Activated CD4-positive, alpha-beta T cell treated with anti-CD3 and anti-CD28 coated beads, Interleukin-2, amount 10 ng/mL, durations not matched to agents 7 days and 5 days (primary cell): ENCODE measurements around the gene TEX264. TPM values are rescaled to one million over a fixed set of nuclear protein-coding genes. Genes with fewer than 3 reads are reported as not detected.
"Not testable (repeated sequence)": the region's sequence is repeated elsewhere in the genome, so short reads cannot be mapped to it uniquely, and the experiment has no call there.

Source experiments
- CTCF ChIA-PET: fragments of 350-600 bp; sonication (Branson Sonifier 250); formaldehyde crosslinking; loops from one replicate; lab custom pipeline; 2021; ENCODE audit warnings: antibody characterized with exemption; lab: Charles Lee
- POLR2A ChIA-PET: fragments of 350-600 bp; sonication (Branson Sonifier 250); formaldehyde crosslinking; loops from one replicate; lab custom pipeline; 2021; ENCODE audit warnings: antibody characterized with exemption; lab: Charles Lee
- DNase-seq: peaks from one replicate; pipeline ENCODE4 v3.0.0-alpha.2; 2020
- H3K27ac Mint-ChIP-seq: one replicate; pipeline ENCODE4 v1.8.0; 2021; ENCODE audit warnings: mild to moderate bottlenecking, moderate library complexity, mixed read lengths
- H3K27me3 Mint-ChIP-seq: one replicate; pipeline ENCODE4 v1.8.0; 2021; ENCODE audit warnings: mixed read lengths
- H3K36me3 Mint-ChIP-seq: one replicate; pipeline ENCODE4 v1.8.0; 2021; ENCODE audit warnings: low read depth, mixed read lengths
- H3K4me1 Mint-ChIP-seq: one replicate; pipeline ENCODE4 v1.8.0; 2021; ENCODE audit warnings: mixed read lengths
- H3K4me3 Mint-ChIP-seq: one replicate; pipeline ENCODE4 v1.8.0; 2021; ENCODE audit warnings: mild to moderate bottlenecking, moderate library complexity, mixed read lengths
- H3K9me3 Mint-ChIP-seq: one replicate; pipeline ENCODE4 v1.8.0; 2021; ENCODE audit warnings: mixed read lengths
- total RNA-seq, 2 experiments: library from RNA; stranded (reverse); gene quantifications; one replicate each; pipeline ENCODE4 v1.2.3, GENCODE V29; 2021

TEX264 gene, protein sequence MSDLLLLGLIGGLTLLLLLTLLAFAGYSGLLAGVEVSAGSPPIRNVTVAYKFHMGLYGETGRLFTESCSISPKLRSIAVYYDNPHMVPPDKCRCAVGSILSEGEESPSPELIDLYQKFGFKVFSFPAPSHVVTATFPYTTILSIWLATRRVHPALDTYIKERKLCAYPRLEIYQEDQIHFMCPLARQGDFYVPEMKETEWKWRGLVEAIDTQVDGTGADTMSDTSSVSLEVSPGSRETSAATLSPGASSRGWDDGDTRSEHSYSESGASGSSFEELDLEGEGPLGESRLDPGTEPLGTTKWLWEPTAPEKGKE
- 10 to 100 TPM; 75.2 to 81.4 TPM for total RNA-seq

DNA sequence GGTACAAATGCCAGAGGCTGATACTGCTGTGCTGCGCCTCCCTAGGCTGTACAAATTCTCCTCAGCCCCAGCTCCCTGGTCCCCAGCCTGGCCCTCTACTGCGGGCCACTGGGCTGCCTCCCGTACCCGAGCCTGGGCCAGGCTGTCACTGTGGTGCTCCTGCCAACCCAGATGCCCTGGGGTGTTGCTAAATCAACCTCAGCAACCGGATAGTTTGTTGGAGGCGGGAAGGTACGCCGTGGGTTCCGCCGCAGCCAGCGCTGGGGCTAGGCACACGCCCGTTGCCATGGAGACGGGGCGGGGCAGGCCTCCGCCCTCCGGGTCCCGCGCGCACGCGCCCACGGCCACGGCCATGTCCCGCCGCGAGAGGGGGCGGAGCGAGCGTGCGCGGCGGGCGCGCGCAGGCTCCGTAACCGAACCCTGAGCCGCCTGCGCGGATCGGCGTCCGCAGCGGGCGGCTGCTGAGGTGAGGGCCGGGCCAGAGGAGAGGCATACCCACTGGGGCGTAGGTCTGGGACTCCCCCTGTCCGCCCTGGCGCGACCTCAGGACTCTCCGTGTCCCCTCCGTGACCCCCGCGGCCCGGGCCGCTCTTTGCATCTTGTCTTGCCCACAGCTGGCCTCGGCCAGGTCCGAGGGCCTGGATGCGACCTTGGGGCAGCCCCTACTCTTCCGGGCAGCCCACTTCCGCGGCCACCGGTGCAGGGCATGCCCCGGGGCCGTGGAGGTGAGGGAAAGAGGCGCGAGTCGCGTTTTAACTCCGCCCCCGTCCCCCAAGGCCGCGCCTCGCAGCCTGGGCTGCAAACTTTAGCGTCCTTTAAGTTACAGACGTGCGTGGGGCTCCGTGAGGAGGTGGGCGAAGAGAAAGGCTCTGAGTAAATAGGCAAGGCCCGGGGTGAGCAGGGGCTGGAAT, at the start of gene TEX264:
Gene TEX264, plus strand, starts transcription at position 430 of the 911 bp plus-strand sequence. CDS start 3,053 bp downstream, outside the sequence.
- peak within 1 kb of the TSS; percentile 80 for H3K4me3 Mint-ChIP-seq
- H3K27me3 Mint-ChIP-seq, result no peaks in the 10 kb centered on the region
- H3K36me3 Mint-ChIP-seq, result peaks cover 25% of the 10 kb centered on the region
- peaks cover 69% of the 10 kb centered on the region for H3K4me1 Mint-ChIP-seq
- ChIA-PET CTCF (interaction anchor here (0.9 to 7.8 kb wide), 8 partner anchors 11 to 236 kb away, joined by 3 to 144 read pairs (median 4); partner anchors contain the start of gene DCAF1), POLR2A (interaction anchor here (0.7 to 2.4 kb wide), 4 partner anchors 10 to 171 kb away, joined by 3 to 8 read pairs (median 5); partner anchors contain the start of gene DCAF1)
- DNase-seq, result peak; percentile 95
- H3K27ac Mint-ChIP-seq, result peak within 1 kb of the TSS; percentile 87
- H3K9me3 Mint-ChIP-seq, result no peaks in the 10 kb centered on the region

DNA sequence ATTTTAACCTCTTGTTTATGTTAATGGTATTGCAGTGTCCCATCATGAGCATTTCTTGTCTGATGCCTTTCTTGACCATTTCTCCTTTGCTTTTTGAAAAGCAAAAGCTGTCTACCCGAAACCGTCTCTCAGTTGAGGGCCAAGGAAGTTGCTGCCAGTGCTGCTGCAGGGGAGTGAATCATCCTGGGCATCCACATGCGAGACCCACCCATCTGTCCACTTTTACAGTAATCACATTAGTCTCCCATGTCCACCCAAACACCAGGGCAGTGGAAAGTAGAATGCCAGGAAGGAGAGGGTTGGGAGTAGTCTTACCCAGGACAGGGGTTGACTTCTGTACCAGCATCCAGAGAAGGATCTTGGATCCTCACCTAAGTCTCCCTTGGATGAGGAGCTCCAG, 48.6 kb upstream of the TEX264 start:
- Mint-ChIP-seq H3K4me3 (no peak overlapping the region), H3K27me3 (no peaks in the 10 kb centered on the region), H3K36me3 (peaks cover under 1% of the 10 kb centered on the region), H3K4me1 (no peaks in the 10 kb centered on the region), H3K27ac (no peak overlapping the region), H3K9me3 (no peaks in the 10 kb centered on the region)
- POLR2A ChIA-PET, result no interaction called here
- DNase-seq, result no peak
- CTCF ChIA-PET, result interaction anchor here (1.0 kb wide), 1 partner anchor 47 kb away, joined by 3 read pairs; no protein-coding TSS in a partner anchor

DNA sequence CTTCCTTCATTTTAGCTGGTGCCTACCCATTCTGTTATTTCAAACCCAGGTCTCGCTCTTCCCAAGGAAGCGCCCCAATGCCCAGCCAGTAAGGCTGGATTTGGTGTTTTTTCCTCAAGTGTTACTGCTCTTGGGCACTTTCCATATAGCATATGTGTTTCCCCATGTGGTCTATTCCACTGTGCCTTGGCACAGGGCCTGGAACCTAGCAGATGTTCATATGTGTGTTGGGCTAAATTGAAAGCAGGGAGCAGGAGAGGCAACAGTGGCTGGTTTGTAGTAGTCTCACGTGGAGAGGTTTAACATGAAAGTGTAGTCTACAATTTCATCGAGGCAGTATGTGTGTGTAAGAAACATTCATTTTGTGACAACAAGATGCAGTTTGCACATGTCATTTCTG, 48.2 kb upstream of the TEX264 start:
- no peak for DNase-seq
- Mint-ChIP-seq H3K4me3 (no peak overlapping the region), H3K9me3 (no peaks in the 10 kb centered on the region), H3K36me3 (peaks cover 4% of the 10 kb centered on the region), H3K27ac (no peak overlapping the region), H3K27me3 (no peaks in the 10 kb centered on the region), H3K4me1 (no peaks in the 10 kb centered on the region)
- ChIA-PET CTCF (interaction anchor here (1.0 kb wide), 1 partner anchor 47 kb away, joined by 3 read pairs; no protein-coding TSS in a partner anchor), POLR2A (no interaction called here)

DNA sequence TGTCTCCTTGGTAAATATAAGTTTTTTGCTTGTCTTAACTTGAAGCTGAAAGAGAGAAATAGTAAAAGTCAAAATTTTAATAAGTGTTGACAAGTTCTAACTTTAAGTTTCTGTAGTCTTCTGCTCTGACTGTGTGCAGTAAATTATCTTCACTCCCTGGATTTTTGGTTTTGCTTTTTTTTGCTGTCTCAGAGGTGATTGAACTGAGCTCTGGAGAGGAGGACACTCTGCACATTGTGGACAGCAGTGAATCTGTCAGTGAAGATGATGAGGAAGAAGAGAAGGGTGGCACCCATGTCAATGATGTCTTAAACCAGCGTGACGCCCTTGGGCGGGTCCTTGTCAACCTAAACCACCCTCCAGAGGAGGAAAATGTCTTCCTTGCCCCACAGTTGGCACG, 40.5 kb upstream of the TEX264 start:
- Mint-ChIP-seq H3K27ac (no peak overlapping the region), H3K27me3 (no peaks in the 10 kb centered on the region), H3K4me3 (no peak overlapping the region), H3K9me3 (no peaks in the 10 kb centered on the region), H3K36me3 (peaks cover 41% of the 10 kb centered on the region), H3K4me1 (no peaks in the 10 kb centered on the region)
- CTCF ChIA-PET, result interaction anchor here (0.5 to 1.5 kb wide), 4 partner anchors 19 to 1486 kb away, joined by 3 to 5 read pairs (median 4); no protein-coding TSS in a partner anchor
- POLR2A ChIA-PET, result no interaction called here
- DNase-seq, result no peak

DNA sequence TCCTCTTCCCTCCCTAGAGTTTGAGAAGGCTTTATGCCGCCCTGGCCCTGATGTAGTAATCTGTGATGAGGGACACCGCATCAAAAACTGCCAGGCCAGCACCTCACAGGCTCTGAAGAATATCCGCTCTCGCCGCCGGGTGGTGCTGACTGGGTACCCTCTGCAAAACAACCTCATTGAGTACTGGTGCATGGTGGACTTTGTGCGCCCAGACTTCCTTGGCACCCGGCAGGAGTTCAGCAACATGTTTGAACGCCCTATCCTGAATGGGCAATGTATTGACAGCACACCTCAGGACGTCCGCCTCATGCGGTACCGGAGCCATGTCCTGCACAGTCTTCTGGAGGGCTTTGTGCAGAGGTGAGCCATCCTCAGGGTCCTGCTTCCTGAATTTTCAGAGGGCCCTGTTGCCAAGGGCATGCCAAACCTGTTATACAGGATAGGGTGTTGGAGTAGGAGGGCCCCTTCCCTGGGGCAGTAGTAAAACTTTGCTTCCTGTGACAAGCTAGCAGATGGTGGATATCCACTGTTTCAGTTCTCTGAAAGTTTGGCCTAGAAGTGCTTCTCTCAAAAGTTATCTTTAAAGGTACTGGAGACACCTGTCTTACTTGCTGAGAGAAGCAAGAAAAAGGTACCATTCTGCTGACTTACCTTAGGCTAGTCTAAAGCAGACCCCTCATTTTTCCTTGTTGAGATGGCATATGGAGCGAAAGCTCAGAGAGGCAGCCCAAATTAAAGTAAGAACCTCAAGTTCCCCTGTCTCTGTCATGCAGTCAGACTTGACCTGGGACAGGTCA, 33.7 kb upstream of the TEX264 start:
- H3K9me3 Mint-ChIP-seq, result no peaks in the 10 kb centered on the region
- peaks cover 1% of the 10 kb centered on the region for H3K4me1 Mint-ChIP-seq
- no peak for DNase-seq
- no peak overlapping the region for H3K4me3 Mint-ChIP-seq
- ChIA-PET CTCF (no interaction called here), POLR2A (no interaction called here)
- no peaks in the 10 kb centered on the region for H3K27me3 Mint-ChIP-seq
- no peak overlapping the region for H3K27ac Mint-ChIP-seq
- peaks cover 43% of the 10 kb centered on the region for H3K36me3 Mint-ChIP-seq

DNA sequence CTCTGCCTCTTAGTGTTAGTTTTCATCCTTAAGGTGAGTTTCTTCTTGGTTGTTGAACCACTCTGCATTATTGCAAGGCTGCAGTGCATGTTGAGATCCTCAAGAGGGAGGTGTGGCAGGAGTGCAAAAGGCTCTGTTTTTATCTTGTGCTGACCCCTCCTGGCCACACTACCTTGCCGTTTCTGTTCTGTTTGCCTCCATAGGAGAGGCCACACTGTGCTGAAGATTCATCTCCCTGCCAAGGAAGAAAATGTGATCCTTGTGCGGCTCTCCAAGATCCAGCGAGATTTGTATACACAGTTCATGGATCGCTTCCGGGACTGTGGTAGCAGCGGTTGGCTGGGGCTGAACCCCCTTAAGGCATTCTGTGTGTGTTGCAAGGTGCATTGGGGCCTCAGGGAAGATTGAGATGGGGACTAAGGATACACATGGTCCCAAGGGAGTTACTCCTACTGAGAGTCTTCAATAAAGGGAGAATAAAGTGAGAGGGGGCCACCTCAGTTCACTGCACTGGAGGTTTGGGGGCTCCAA, 33.0 kb upstream of the TEX264 start:
- H3K9me3 Mint-ChIP-seq, result no peaks in the 10 kb centered on the region
- no peak overlapping the region for H3K4me3 Mint-ChIP-seq
- peaks cover 3% of the 10 kb centered on the region for H3K4me1 Mint-ChIP-seq
- CTCF ChIA-PET, result interaction anchor here (1.0 kb wide), 1 partner anchor 44 kb away, joined by 3 read pairs; no protein-coding TSS in a partner anchor
- H3K27me3 Mint-ChIP-seq, result no peaks in the 10 kb centered on the region
- POLR2A ChIA-PET, result no interaction called here
- peaks cover 46% of the 10 kb centered on the region for H3K36me3 Mint-ChIP-seq
- H3K27ac Mint-ChIP-seq, result no peak overlapping the region
- peak; percentile 56 for DNase-seq

DNA sequence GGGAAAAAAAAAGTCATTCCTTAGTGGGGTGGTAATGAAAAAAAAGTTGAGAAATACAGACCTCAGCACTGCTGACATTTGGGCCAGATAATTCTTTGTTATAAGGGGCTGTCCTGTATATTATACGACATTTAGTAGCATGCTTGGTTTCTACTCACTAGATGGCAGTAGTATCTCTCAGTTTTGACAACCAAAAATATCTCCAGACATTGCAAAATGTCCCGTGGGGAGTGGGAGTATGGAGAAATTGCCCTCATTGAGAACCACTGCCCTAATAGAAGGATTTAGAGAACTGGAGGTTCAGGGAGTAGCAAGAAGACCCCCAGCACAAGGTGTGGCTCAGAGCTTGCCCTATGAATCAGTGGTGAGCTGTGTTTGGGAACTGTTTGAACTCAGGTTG, 28.6 kb upstream of the TEX264 start:
- POLR2A ChIA-PET, result no interaction called here
- Mint-ChIP-seq H3K9me3 (no peaks in the 10 kb centered on the region), H3K27me3 (no peaks in the 10 kb centered on the region), H3K36me3 (peaks cover 66% of the 10 kb centered on the region), H3K27ac (peak overlapping the region; percentile 28), H3K4me3 (no peak overlapping the region), H3K4me1 (peaks cover 3% of the 10 kb centered on the region)
- CTCF ChIA-PET, result interaction anchor here (0.6 to 1.2 kb wide), 6 partner anchors 10 to 1872 kb away, joined by 3 to 7 read pairs (median 4); no protein-coding TSS in a partner anchor
- no peak for DNase-seq

DNA sequence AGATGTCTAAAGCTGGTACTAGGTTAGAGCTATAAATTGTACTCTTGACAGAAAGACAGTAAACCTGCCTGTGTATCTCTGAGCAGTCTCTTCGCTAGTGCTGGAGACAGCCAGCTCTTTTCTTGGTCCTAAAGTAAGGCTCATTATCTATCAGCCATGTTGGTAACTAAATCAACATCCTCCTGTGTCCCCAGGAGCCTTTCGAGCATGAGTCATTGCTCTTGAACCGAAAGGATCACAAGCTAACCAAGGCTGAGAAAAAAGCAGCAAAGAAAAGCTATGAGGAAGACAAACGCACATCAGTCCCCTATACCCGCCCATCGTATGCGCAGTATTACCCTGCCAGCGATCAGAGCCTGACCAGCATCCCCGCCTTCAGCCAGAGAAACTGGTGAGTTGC, 25.0 kb upstream of the TEX264 start:
- CTCF ChIA-PET, result interaction anchor here (1.1 to 3.3 kb wide), 4 partner anchors 9 to 81 kb away, joined by 3 to 9 read pairs (median 6); no protein-coding TSS in a partner anchor
- H3K27ac Mint-ChIP-seq, result no peak overlapping the region
- H3K9me3 Mint-ChIP-seq, result no peaks in the 10 kb centered on the region
- peaks cover 3% of the 10 kb centered on the region for H3K4me1 Mint-ChIP-seq
- POLR2A ChIA-PET, result no interaction called here
- H3K27me3 Mint-ChIP-seq, result no peaks in the 10 kb centered on the region
- DNase-seq, result no peak
- no peak overlapping the region for H3K4me3 Mint-ChIP-seq
- H3K36me3 Mint-ChIP-seq, result peaks cover 75% of the 10 kb centered on the region

DNA sequence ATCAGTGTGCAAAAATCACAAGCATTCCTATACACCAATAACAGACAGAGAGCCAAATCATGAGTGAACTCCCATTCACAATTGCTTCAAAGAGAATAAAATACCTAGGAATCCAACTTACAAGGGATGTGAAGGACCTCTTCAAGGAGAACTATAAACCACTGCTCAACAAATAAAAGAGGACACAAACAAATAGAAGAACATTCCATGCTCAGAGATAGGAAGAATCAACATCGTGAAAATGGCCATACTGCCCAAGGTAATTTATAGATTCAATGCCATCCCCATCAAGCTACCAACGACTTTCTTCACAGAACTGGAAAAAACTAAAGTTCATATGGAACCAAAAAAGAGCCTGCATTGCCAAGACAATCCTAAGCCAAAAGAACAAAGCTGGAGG, 18.9 kb upstream of the TEX264 start:
- H3K4me1 Mint-ChIP-seq, H3K27me3 Mint-ChIP-seq, H3K27ac Mint-ChIP-seq, POLR2A ChIA-PET, H3K9me3 Mint-ChIP-seq, H3K4me3 Mint-ChIP-seq, DNase-seq: not testable (repeated sequence)
- peaks cover 47% of the 10 kb centered on the region for H3K36me3 Mint-ChIP-seq
- CTCF ChIA-PET, result interaction anchor here (1.1 kb wide), 1 partner anchor 30 kb away, joined by 3 read pairs; no protein-coding TSS in a partner anchor

DNA sequence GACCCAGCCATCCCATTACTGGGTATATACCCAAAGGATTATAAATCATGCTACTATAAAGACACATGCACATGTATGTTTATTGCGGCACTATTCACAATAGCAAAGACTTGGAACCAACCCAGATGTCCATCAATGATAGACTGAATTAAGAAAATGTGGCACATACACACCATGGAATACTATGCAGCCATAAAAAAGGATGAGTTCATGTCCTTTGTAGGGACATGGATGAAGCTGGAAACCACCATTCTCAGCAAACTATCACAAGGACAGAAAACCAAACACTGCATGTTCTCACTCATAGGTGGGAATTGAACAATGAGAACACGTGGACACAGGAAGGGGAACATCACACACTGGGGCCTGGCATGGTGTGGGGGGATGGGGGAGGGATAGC, 17.6 kb upstream of the TEX264 start:
- H3K27me3 Mint-ChIP-seq, H3K9me3 Mint-ChIP-seq, CTCF ChIA-PET, POLR2A ChIA-PET, H3K4me1 Mint-ChIP-seq, DNase-seq, H3K4me3 Mint-ChIP-seq, H3K27ac Mint-ChIP-seq: not testable (repeated sequence)
- H3K36me3 Mint-ChIP-seq, result peaks cover 45% of the 10 kb centered on the region

DNA sequence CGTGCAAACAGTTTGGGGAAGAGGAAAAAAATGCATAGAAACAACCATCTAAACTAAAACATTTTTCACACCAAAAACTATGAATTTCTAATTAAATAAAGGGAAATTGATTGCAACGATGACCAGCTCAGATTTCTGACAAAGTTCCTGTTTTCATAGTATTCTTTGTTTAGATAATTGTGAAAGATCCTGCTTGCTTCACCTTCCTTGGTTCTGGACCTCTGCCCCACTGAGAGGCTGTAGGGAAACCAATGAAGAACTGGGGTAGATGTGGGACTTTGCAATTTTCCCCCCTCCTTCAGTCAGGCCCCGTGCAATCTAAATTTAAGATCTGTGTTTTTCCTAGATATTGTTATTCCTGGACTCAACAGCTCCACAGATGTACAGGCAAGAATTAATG, 13.8 kb upstream of the TEX264 start:
- H3K9me3 Mint-ChIP-seq, result no peaks in the 10 kb centered on the region
- ChIA-PET CTCF (interaction anchor here (1.5 kb wide), 1 partner anchor 25 kb away, joined by 4 read pairs; no protein-coding TSS in a partner anchor), POLR2A (no interaction called here)
- no peak for DNase-seq
- peaks cover 34% of the 10 kb centered on the region for H3K36me3 Mint-ChIP-seq
- H3K27me3 Mint-ChIP-seq, result no peaks in the 10 kb centered on the region
- H3K4me3 Mint-ChIP-seq, result no peak overlapping the region
- no peaks in the 10 kb centered on the region for H3K4me1 Mint-ChIP-seq
- no peak overlapping the region for H3K27ac Mint-ChIP-seq
